Measurements from ENCODE around the gene OR8D1.
A peak's percentile ranks its signal among the peaks of the same experiment; 100 is the strongest.

DNA sequence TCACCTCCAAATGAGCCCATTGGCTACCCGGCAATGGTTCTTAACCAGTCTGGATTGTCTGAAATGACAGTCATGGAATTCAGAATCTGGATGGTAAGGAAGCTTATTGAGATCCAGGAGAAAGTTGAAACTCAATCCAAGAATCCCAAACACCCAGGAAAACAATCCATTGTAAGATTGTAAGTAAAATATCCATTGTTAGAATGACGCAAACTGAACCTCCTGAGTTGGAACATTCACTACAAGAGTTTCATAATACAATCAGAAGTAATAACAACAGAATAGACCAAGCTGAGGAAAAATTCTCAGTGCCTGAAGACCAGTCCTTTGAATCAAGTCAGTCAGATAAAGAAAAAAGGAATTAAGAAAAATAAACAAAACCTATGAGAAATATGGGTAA is 35.5 kb downstream of the OR8D1 start:
- TF ChIP-seq, protein P1, sequence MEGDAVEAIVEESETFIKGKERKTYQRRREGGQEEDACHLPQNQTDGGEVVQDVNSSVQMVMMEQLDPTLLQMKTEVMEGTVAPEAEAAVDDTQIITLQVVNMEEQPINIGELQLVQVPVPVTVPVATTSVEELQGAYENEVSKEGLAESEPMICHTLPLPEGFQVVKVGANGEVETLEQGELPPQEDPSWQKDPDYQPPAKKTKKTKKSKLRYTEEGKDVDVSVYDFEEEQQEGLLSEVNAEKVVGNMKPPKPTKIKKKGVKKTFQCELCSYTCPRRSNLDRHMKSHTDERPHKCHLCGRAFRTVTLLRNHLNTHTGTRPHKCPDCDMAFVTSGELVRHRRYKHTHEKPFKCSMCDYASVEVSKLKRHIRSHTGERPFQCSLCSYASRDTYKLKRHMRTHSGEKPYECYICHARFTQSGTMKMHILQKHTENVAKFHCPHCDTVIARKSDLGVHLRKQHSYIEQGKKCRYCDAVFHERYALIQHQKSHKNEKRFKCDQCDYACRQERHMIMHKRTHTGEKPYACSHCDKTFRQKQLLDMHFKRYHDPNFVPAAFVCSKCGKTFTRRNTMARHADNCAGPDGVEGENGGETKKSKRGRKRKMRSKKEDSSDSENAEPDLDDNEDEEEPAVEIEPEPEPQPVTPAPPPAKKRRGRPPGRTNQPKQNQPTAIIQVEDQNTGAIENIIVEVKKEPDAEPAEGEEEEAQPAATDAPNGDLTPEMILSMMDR (IDR thresholded peaks at IDR 0.05): 0 out of 2 replicates have a peak, but pooled peaks have one; percentile 11
- no peak for TF ChIP-seq POLR2AphosphoS5 (IDR thresholded peaks at IDR 0.05; ENCODE audit: low read depth, low read length)
- TF ChIP-seq, protein P2, sequence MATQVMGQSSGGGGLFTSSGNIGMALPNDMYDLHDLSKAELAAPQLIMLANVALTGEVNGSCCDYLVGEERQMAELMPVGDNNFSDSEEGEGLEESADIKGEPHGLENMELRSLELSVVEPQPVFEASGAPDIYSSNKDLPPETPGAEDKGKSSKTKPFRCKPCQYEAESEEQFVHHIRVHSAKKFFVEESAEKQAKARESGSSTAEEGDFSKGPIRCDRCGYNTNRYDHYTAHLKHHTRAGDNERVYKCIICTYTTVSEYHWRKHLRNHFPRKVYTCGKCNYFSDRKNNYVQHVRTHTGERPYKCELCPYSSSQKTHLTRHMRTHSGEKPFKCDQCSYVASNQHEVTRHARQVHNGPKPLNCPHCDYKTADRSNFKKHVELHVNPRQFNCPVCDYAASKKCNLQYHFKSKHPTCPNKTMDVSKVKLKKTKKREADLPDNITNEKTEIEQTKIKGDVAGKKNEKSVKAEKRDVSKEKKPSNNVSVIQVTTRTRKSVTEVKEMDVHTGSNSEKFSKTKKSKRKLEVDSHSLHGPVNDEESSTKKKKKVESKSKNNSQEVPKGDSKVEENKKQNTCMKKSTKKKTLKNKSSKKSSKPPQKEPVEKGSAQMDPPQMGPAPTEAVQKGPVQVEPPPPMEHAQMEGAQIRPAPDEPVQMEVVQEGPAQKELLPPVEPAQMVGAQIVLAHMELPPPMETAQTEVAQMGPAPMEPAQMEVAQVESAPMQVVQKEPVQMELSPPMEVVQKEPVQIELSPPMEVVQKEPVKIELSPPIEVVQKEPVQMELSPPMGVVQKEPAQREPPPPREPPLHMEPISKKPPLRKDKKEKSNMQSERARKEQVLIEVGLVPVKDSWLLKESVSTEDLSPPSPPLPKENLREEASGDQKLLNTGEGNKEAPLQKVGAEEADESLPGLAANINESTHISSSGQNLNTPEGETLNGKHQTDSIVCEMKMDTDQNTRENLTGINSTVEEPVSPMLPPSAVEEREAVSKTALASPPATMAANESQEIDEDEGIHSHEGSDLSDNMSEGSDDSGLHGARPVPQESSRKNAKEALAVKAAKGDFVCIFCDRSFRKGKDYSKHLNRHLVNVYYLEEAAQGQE (IDR thresholded peaks at IDR 0.05; ENCODE audit: insufficient read depth in 1 of 2, low read depth in 2 of 2, low read length in 1 of 2): no peak
